Activated naive CD4-positive, alpha-beta T cell (primary cell): ENCODE measurements around the gene MAP3K13.

Source experiments
- DNase-seq, 4 experiments: peaks; one replicate each; lab custom pipeline; 2025; lab: John Stamatoyannopoulos, UW

Gene MAP3K13

GRCh38 chr3:185362850-185363661 is at the start of gene MAP3K13:
Gene MAP3K13 (plus strand): TSS chr3:185363136. CDS start chr3:185428582, 65,446 bp downstream.
- no peak for DNase-seq

- no peak for DNase-seq
Measured at GRCh38 chr3:185313693-185314246, 49.2 kb upstream of the MAP3K13 start.

GRCh38 chr3:185316740-185317412 is 46.1 kb upstream of the MAP3K13 start:
- no peak for DNase-seq

GRCh38 chr3:185317674-185318073 is 45.3 kb upstream of the MAP3K13 start:
- DNase-seq, result no peak

GRCh38 chr3:185318141-185318540 is 44.8 kb upstream of the MAP3K13 start:
- DNase-seq, result no peak

- no peak for DNase-seq
Measured at GRCh38 chr3:185319801-185320200, 43.1 kb upstream of the MAP3K13 start.

GRCh38 chr3:185320949-185321348 is 42.0 kb upstream of the MAP3K13 start:
- no peak for DNase-seq

- no peak for DNase-seq
Measured at GRCh38 chr3:185322101-185322719, 40.7 kb upstream of the MAP3K13 start.

GRCh38 chr3:185325946-185326791 is 36.8 kb upstream of the MAP3K13 start:
- DNase-seq, result no peak

GRCh38 chr3:185327062-185327461 is 35.9 kb upstream of the MAP3K13 start:
- DNase-seq, result no peak

- no peak for DNase-seq
Measured at GRCh38 chr3:185328324-185329004, 34.5 kb upstream of the MAP3K13 start.

GRCh38 chr3:185330238-185330637 is 32.7 kb upstream of the MAP3K13 start:
- DNase-seq, result no peak

GRCh38 chr3:185330644-185331043 is 32.3 kb upstream of the MAP3K13 start:
- no peak for DNase-seq

GRCh38 chr3:185332026-185332735 is 30.8 kb upstream of the MAP3K13 start:
- DNase-seq, result no peak

GRCh38 chr3:185335799-185336198 is 27.1 kb upstream of the MAP3K13 start:
- no peak for DNase-seq

- no peak for DNase-seq
Measured at GRCh38 chr3:185337231-185337816, 25.6 kb upstream of the MAP3K13 start.

- DNase-seq, result no peak
Measured at GRCh38 chr3:185339945-185340344, 23.0 kb upstream of the MAP3K13 start.

GRCh38 chr3:185340751-185341150 is 22.2 kb upstream of the MAP3K13 start:
- DNase-seq, result no peak

- DNase-seq, result no peak
Measured at GRCh38 chr3:185341616-185342458, 21.1 kb upstream of the MAP3K13 start.
